ENCODE measurements around the gene STX4.
"Not testable (repeated sequence)": the region's sequence is repeated elsewhere in the genome, so short reads cannot be mapped to it uniquely, and the experiment has no call there.

STX4 gene

GRCh38 chr16:30998852-30999761 is 34.3 kb upstream of the STX4 start:
- no peak for DNase-seq (ENCODE audit: low read depth)

GRCh38 chr16:31000671-31001382 is 32.5 kb upstream of the STX4 start:
- DNase-seq (ENCODE audit: low read depth), result no peak

GRCh38 chr16:31001507-31002249 is 31.7 kb upstream of the STX4 start:
- DNase-seq (ENCODE audit: low read depth), result no peak

- DNase-seq (ENCODE audit: low read depth), result no peak
Observed at GRCh38 chr16:31002250-31002700, 31.1 kb upstream of the STX4 start.

- no peak for DNase-seq (ENCODE audit: low read depth)
Observed at GRCh38 chr16:31002862-31003341, 30.5 kb upstream of the STX4 start.

GRCh38 chr16:31003744-31004143 is 29.6 kb upstream of the STX4 start:
- no peak for DNase-seq (ENCODE audit: low read depth)

GRCh38 chr16:31004658-31005057 is 28.7 kb upstream of the STX4 start:
- DNase-seq (ENCODE audit: low read depth), result no peak

- DNase-seq (ENCODE audit: low read depth), result no peak
Observed at GRCh38 chr16:31005350-31006085, 27.8 kb upstream of the STX4 start.

GRCh38 chr16:31006086-31006385 is 27.3 kb upstream of the STX4 start:
- no peak for DNase-seq (ENCODE audit: low read depth)

- no peak for DNase-seq (ENCODE audit: low read depth)
Observed at GRCh38 chr16:31006589-31006988, 26.8 kb upstream of the STX4 start.

- no peak for DNase-seq (ENCODE audit: low read depth)
Observed at GRCh38 chr16:31007684-31008083, 25.7 kb upstream of the STX4 start.

GRCh38 chr16:31008149-31008548 is 25.2 kb upstream of the STX4 start:
- no peak for DNase-seq (ENCODE audit: low read depth)

GRCh38 chr16:31008551-31008950 is 24.8 kb upstream of the STX4 start:
- DNase-seq (ENCODE audit: low read depth), result no peak

- no peak for DNase-seq (ENCODE audit: low read depth)
Observed at GRCh38 chr16:31009120-31009519, 24.2 kb upstream of the STX4 start.

GRCh38 chr16:31009894-31010584 is 23.3 kb upstream of the STX4 start:
- no peak for DNase-seq (ENCODE audit: low read depth)

GRCh38 chr16:31010585-31011325 is 22.6 kb upstream of the STX4 start, which contains the start of gene STX1B:
TSS of gene STX1B (minus strand) at chr16:31010638. CDS start at chr16:31010396, 242 bp downstream.
- DNase-seq (ENCODE audit: low read depth), result peak; percentile 23

- not testable (repeated sequence) for DNase-seq (ENCODE audit: low read depth)
Observed at GRCh38 chr16:31011815-31012214, 21.5 kb upstream of the STX4 start.

GRCh38 chr16:31013292-31013691 is 20.1 kb upstream of the STX4 start:
- not testable (repeated sequence) for DNase-seq (ENCODE audit: low read depth)

- no peak for DNase-seq (ENCODE audit: low read depth)
Observed at GRCh38 chr16:31016018-31016417, 17.3 kb upstream of the STX4 start.

- DNase-seq (ENCODE audit: low read depth), result not testable (repeated sequence)
Observed at GRCh38 chr16:31017756-31018155, 15.6 kb upstream of the STX4 start.

Measured in stimulated activated CD8-positive, alpha-beta memory T cell treated with anti-CD3 and anti-CD28 coated beads, Interleukin-12 subunit alpha, Interleukin-12 subunit beta, amount 100 ng/mL, for 1 hour (primary cell).